GM19397 (cell line): ENCODE results near the gene ATP6V1G2.
"Not testable (repeated sequence)": the region's sequence is repeated elsewhere in the genome, so short reads cannot be mapped to it uniquely, and the experiment has no call there.

Experiments used
- ATAC-seq: cut with Tn5 transposase; IDR thresholded peaks from one replicate; pipeline ENCODE4 v1.9.1; 2021; ENCODE audit warnings: mild to moderate bottlenecking, moderate library complexity; ENCODE audit not compliant: unreplicated experiment

ATP6V1G2 gene

GRCh38 chr6:31546339-31546957 is at the start of gene ATP6V1G2:
Gene ATP6V1G2 (minus strand): TSS chr6:31546608. CDS start chr6:31546559, 49 bp downstream.
- ATAC-seq = no peak

- ATAC-seq = no peak
These were observed 46.0 kb upstream of the ATP6V1G2 start for GRCh38 chr6:31592396-31592771.

- ATAC-seq = not testable (repeated sequence)
These were observed 44.3 kb upstream of the ATP6V1G2 start for GRCh38 chr6:31590691-31591090.

GRCh38 chr6:31588871-31589650 is 42.7 kb upstream of the ATP6V1G2 start:
- no peak for ATAC-seq

GRCh38 chr6:31587791-31588777 is 41.7 kb upstream of the ATP6V1G2 start:
- ATAC-seq = no peak

- ATAC-seq = no peak
These were observed 40.3 kb upstream of the ATP6V1G2 start for GRCh38 chr6:31586599-31587281.

- ATAC-seq = no peak
These were observed 39.6 kb upstream of the ATP6V1G2 start, which contains the start of gene LST1 for GRCh38 chr6:31586008-31586407. Gene LST1 (plus strand): TSS chr6:31586277. CDS start chr6:31587300, 1,023 bp downstream.

- ATAC-seq = no peak
These were observed 39.1 kb upstream of the ATP6V1G2 start for GRCh38 chr6:31585491-31585890.

GRCh38 chr6:31582230-31582643 is 35.8 kb upstream of the ATP6V1G2 start, which contains the start of gene LTB:
Gene LTB (minus strand): TSS chr6:31582424. CDS start chr6:31582417, 7 bp downstream.
- ATAC-seq = no peak

GRCh38 chr6:31581434-31582229 is 35.2 kb upstream of the ATP6V1G2 start:
- no peak for ATAC-seq

- peak; percentile 64 for ATAC-seq
These were observed 34.5 kb upstream of the ATP6V1G2 start for GRCh38 chr6:31580807-31581433.

GRCh38 chr6:31580438-31580740 is 34.0 kb upstream of the ATP6V1G2 start:
- ATAC-seq = no peak

- no peak for ATAC-seq
These were observed 33.4 kb upstream of the ATP6V1G2 start for GRCh38 chr6:31579546-31580437.

- no peak for ATAC-seq
These were observed 32.7 kb upstream of the ATP6V1G2 start for GRCh38 chr6:31579119-31579505.

- ATAC-seq = no peak
These were observed 32.0 kb upstream of the ATP6V1G2 start for GRCh38 chr6:31578184-31579118.

GRCh38 chr6:31577579-31577966 is 31.2 kb upstream of the ATP6V1G2 start:
- ATAC-seq = no peak

GRCh38 chr6:31576897-31577578 is 30.6 kb upstream of the ATP6V1G2 start:
- no peak for ATAC-seq
